Measurements from ENCODE around the gene ZDHHC14.
A peak's percentile ranks its signal among the peaks of the same experiment; 100 is the strongest.

ZDHHC14 gene

DNA sequence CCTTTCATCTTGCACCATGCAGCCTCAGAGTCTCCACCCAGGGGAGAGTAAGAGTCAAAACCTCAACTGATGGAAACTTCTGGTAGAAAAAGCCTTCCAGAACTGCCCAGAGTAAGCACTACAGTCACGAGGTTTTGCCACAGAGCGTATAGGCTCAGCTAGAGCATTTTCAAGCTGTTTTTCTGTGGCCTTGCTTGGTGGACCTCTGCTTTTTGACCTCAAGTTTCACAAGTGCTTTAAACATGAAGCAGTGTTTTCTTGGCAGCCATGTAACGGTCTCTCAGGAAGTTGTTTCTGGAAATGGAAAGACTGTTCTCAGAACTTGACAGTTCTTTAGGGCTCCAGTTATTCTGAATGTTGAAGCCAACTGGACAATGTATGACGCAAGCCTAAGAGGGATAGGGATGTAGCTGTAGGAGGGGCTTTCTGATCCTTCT lies 146.5 kb downstream of the ZDHHC14 start:
- TF ChIP-seq, protein P1, sequence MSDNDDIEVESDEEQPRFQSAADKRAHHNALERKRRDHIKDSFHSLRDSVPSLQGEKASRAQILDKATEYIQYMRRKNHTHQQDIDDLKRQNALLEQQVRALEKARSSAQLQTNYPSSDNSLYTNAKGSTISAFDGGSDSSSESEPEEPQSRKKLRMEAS (IDR thresholded peaks at IDR 0.05; ENCODE audit: low read depth, low read length) = no peak; the same call in 1 of the 2 replicates
- TF ChIP-seq MYC (IDR thresholded peaks at IDR 0.05; ENCODE audit: low read depth, low read length) (peak; percentile 16; the same call in 1 of the 2 replicates), CTCF (IDR thresholded peaks at IDR 0.05; ENCODE audit: low read depth, low read length) (no peak)
- no peak overlapping the region for H3K4me3 ChIP-seq (ENCODE audit: low read depth, low read length)
- DNase-seq (ENCODE audit: low read depth) = peak; percentile 70

DNA sequence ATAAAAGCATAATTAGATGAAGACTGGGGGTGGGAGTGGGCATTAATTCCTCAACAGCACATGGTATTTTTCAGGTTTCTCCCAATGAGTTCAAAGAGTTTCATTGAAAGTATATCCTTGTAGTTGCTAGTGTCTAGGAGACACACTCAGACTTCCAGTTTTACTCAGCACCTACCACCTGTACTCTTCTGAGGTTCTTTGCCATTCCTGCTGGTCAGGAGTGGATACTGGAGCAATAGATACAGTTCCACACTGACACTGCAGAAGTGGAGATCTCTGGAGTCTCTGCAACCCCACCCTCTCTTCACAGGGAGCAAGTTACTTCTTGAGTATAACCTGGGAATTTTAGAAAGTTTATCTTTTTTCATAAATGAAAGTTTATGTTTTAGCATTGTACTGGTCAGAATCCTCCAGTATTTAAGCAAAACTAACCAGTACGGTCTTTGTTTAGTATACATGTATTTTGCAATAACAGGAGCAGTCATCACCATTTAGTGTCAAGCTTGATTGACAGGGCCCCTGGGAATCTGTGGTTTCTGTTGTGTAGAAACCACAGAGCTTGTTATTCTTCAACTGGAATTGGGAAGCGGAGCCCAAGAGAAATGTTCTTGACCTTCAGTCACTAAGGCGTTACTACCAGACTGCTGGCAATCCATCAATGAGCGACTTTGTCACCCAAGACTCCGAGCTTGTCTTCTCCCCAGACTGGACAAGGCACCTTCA lies 148.1 kb downstream of the ZDHHC14 start:
- peak overlapping the region; percentile 46 for H3K4me3 ChIP-seq (ENCODE audit: low read depth, low read length)
- peak; percentile 99 for DNase-seq (ENCODE audit: low read depth)
- TF ChIP-seq CTCF (IDR thresholded peaks at IDR 0.05; ENCODE audit: low read depth, low read length) = no peak
- TF ChIP-seq, protein P1 (IDR thresholded peaks at IDR 0.05; ENCODE audit: low read depth, low read length) = no peak
- no peak for TF ChIP-seq POLR2A (IDR thresholded peaks at IDR 0.05; ENCODE audit: extremely low read depth, insufficient read length)

- no peak for TF ChIP-seq POLR2A (IDR thresholded peaks at IDR 0.05; ENCODE audit: extremely low read depth, insufficient read length)
- TF ChIP-seq, protein P1 (IDR thresholded peaks at IDR 0.05; ENCODE audit: low read depth, low read length) = no peak
- no peak for DNase-seq (ENCODE audit: low read depth)
- no peak overlapping the region for H3K4me3 ChIP-seq (ENCODE audit: low read depth, low read length)
Observed at GRCh38 chr6:157529654-157530039, 148.7 kb downstream of the ZDHHC14 start.

DNA sequence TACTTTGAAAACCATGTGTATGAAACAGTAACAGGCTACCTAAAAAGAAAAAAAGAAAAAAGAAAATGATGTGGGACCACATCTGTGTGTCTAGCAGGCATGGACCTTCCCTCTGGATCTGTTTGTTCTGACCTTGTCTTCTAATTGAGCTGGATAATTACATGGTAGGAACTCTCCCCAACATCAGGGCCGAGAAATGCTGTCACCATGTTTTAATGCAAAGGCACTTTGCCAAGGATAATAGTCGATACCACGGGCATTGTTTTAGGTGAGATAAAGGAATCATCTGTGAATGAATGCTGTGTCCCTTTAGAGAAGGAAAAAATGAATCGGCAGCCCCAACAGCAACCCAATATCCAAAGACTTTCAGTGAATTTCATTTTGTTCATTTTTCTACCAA lies 149.1 kb downstream of the ZDHHC14 start:
- no peak overlapping the region for H3K4me3 ChIP-seq (ENCODE audit: low read depth, low read length)
- no peak for TF ChIP-seq POLR2A (IDR thresholded peaks at IDR 0.05; ENCODE audit: extremely low read depth, insufficient read length)
- TF ChIP-seq CTCF (IDR thresholded peaks at IDR 0.05; ENCODE audit: low read depth, low read length) = no peak
- TF ChIP-seq, protein P1 (IDR thresholded peaks at IDR 0.05; ENCODE audit: low read depth, low read length) = no peak
- TF ChIP-seq MYC (IDR thresholded peaks at IDR 0.05; ENCODE audit: low read depth, low read length) = no peak
- no peak for DNase-seq (ENCODE audit: low read depth)

GRCh38 chr6:157530724-157531168 lies 149.8 kb downstream of the ZDHHC14 start:
- TF ChIP-seq MYC (IDR thresholded peaks at IDR 0.05; ENCODE audit: low read depth, low read length) (no peak), POLR2A (IDR thresholded peaks at IDR 0.05; ENCODE audit: extremely low read depth, insufficient read length) (no peak), CTCF (IDR thresholded peaks at IDR 0.05; ENCODE audit: low read depth, low read length) (no peak)
- TF ChIP-seq, protein P1 (IDR thresholded peaks at IDR 0.05; ENCODE audit: low read depth, low read length) = no peak
- no peak overlapping the region for H3K4me3 ChIP-seq (ENCODE audit: low read depth, low read length)
- no peak for DNase-seq (ENCODE audit: low read depth)

GRCh38 chr6:157531169-157531985 lies 150.4 kb downstream of the ZDHHC14 start:
- no peak for DNase-seq (ENCODE audit: low read depth)
- no peak overlapping the region for H3K4me3 ChIP-seq (ENCODE audit: low read depth, low read length)
- TF ChIP-seq, protein P1 (IDR thresholded peaks at IDR 0.05; ENCODE audit: low read depth, low read length) = no peak
- TF ChIP-seq POLR2A (IDR thresholded peaks at IDR 0.05; ENCODE audit: extremely low read depth, insufficient read length) (no peak), CTCF (IDR thresholded peaks at IDR 0.05; ENCODE audit: low read depth, low read length) (no peak), MYC (IDR thresholded peaks at IDR 0.05; ENCODE audit: low read depth, low read length) (no peak)

Data from NB4 (cell line).